Measurements from ENCODE around the gene TMC3. TPM values are rescaled to one million over a fixed set of nuclear protein-coding genes. Genes with fewer than 3 reads are reported as not detected.

TMC3 gene
- total RNA-seq, 3 donors from 2014 or later = 0.95 TPM; not detected in 2

GRCh38 chr15:81413851-81414250 is 39.8 kb upstream of the TMC3 start:
- ATAC-seq = no peak
- TF ChIP-seq CTCF (IDR thresholded peaks at IDR 0.05) = no peak
- intact Hi-C loops (cut with DNase I, micrococcal nuclease) = no loop called here

GRCh38 chr15:81411969-81412633 is 38.1 kb upstream of the TMC3 start:
- no peak for DNase-seq
- Histone ChIP-seq H3K4me3 (no peak overlapping the region), H3K4me1 (ENCODE audit: low read depth) (no peaks in the 10 kb centered on the region), H3K9me3 (no peaks in the 10 kb centered on the region), H3K36me3 (ENCODE audit: low read depth) (no peaks in the 10 kb centered on the region)
- TF ChIP-seq CTCF (IDR thresholded peaks at IDR 0.05) = no peak
- no peak for ATAC-seq
- intact Hi-C loops (cut with DNase I, micrococcal nuclease) = no loop called here

More at GRCh38 chr15:81413851-81414250, 39.8 kb upstream of the TMC3 start:
- Histone ChIP-seq H3K9me3 (no peaks in the 10 kb centered on the region), H3K4me1 (ENCODE audit: low read depth) (no peaks in the 10 kb centered on the region), H3K4me3 (no peak overlapping the region), H3K36me3 (ENCODE audit: low read depth) (no peaks in the 10 kb centered on the region)
- no peak for DNase-seq

- intact Hi-C loops (cut with DNase I, micrococcal nuclease) = no loop called here
- Histone ChIP-seq H3K36me3 (ENCODE audit: low read depth) (no peaks in the 10 kb centered on the region), H3K4me1 (ENCODE audit: low read depth) (no peaks in the 10 kb centered on the region), H3K9me3 (no peaks in the 10 kb centered on the region), H3K4me3 (no peak overlapping the region)
- DNase-seq = no peak
- TF ChIP-seq CTCF (IDR thresholded peaks at IDR 0.05) = no peak
- ATAC-seq = no peak
These were observed 37.0 kb upstream of the TMC3 start for GRCh38 chr15:81411051-81411450.

- intact Hi-C loops (cut with DNase I, micrococcal nuclease) = no loop called here
- H3K9me3 ChIP-seq = no peaks in the 10 kb centered on the region
- no peaks in the 10 kb centered on the region for H3K36me3 ChIP-seq (ENCODE audit: low read depth)
- ATAC-seq = peak; percentile 81
- no peak overlapping the region for H3K4me3 ChIP-seq
- peak in 1 of 3 donors; percentile 33 for DNase-seq
- no peak for TF ChIP-seq CTCF (IDR thresholded peaks at IDR 0.05)
- no peaks in the 10 kb centered on the region for H3K4me1 ChIP-seq (ENCODE audit: low read depth)
These were observed 36.3 kb upstream of the TMC3 start for GRCh38 chr15:81410318-81410753.

GRCh38 chr15:81407718-81408117 is 33.7 kb upstream of the TMC3 start:
- no peaks in the 10 kb centered on the region for H3K4me1 ChIP-seq (ENCODE audit: low read depth)
- intact Hi-C loops (cut with DNase I, micrococcal nuclease) = no loop called here
- H3K9me3 ChIP-seq = no peaks in the 10 kb centered on the region
- DNase-seq = no peak
- ATAC-seq = no peak
- no peak for TF ChIP-seq CTCF (IDR thresholded peaks at IDR 0.05)
- no peak overlapping the region for H3K4me3 ChIP-seq
- no peaks in the 10 kb centered on the region for H3K36me3 ChIP-seq (ENCODE audit: low read depth)

Measured in mucosa of descending colon (tissue), 3 donors.